HepG2 (cell line): ENCODE measurements around the gene PDYN. TPM values are rescaled to one million over a fixed set of nuclear protein-coding genes. Genes with fewer than 3 reads are reported as not detected.

ENCODE experiments used
- CCAR2 ChIP-seq: fragments of 200-400 bp; formaldehyde crosslinking; optimal IDR thresholded peaks from 2 replicates; pipeline ENCODE3; 2018; ENCODE audit warnings: low read depth, mild to moderate bottlenecking, low read length, moderate library complexity
- CHD2 ChIP-seq: IDR thresholded peaks from 2 replicates; pipeline ENCODE4 v1.6.1; 2011; ENCODE audit warnings: low read depth, low read length, improper control_type of control experiment
- FOXA1 ChIP-seq, 2 experiments: fragments of 450-650 bp in 1 of 2; sonication (generic) in 1 of 2; formaldehyde crosslinking in 1 of 2; IDR thresholded peaks; 2 replicates each; pipeline versions ENCODE4 v1.4.0 to v1.6.1; 2016 to 2020; ENCODE audit warnings: missing genetic modification reagents in 1 of 2
- GRHL1 ChIP-seq: sonication (generic); formaldehyde crosslinking; conservative IDR thresholded peaks from 2 replicates; pipeline ENCODE4 v1.8.0; 2022; ENCODE audit warnings: missing genetic modification reagents
- KDM3A ChIP-seq: IDR thresholded peaks from 2 replicates; pipeline ENCODE4 v1.6.1; 2018; ENCODE audit warnings: low read depth, missing compliant biosample characterization
- MATR3 ChIP-seq: sonication (generic); formaldehyde crosslinking; IDR thresholded peaks from 2 replicates; pipeline ENCODE4 v1.4.0; 2020; ENCODE audit warnings: missing genetic modification reagents
- PCBP1 ChIP-seq: fragments of 200-400 bp; formaldehyde crosslinking; IDR thresholded peaks from 2 replicates; pipeline ENCODE4 v1.6.1; 2017; ENCODE audit warnings: mild to moderate bottlenecking, low read depth, low read length, borderline replicate concordance
- PLSCR1 ChIP-seq: sonication (generic); formaldehyde crosslinking; IDR thresholded peaks from 2 replicates; pipeline ENCODE4 v1.5.0; 2020; ENCODE audit warnings: missing genetic modification reagents, mild to moderate bottlenecking, borderline replicate concordance
- SNAI1 ChIP-seq: sonication (generic); formaldehyde crosslinking; IDR thresholded peaks from 2 replicates; pipeline ENCODE4 v1.5.0; 2020; ENCODE audit warnings: mild to moderate bottlenecking, missing genetic modification reagents, borderline replicate concordance
- STAG1 ChIP-seq: sonication (generic); formaldehyde crosslinking; IDR thresholded peaks from 2 replicates; pipeline ENCODE4 v1.4.0; 2020; ENCODE audit warnings: missing genetic modification reagents
- THAP9 ChIP-seq: sonication (generic); formaldehyde crosslinking; IDR thresholded peaks from 2 replicates; pipeline ENCODE4; 2020; ENCODE audit warnings: missing genetic modification reagents, mild to moderate bottlenecking, borderline replicate concordance
- U2AF1 ChIP-seq: fragments of 200-400 bp; formaldehyde crosslinking; optimal IDR thresholded peaks from 2 replicates; pipeline ENCODE3; 2017; ENCODE audit warnings: mild to moderate bottlenecking, low read depth, low read length
- ZFP90 ChIP-seq: sonication (generic); formaldehyde crosslinking; IDR thresholded peaks from 2 replicates; pipeline ENCODE4 v1.8.0; 2022; ENCODE audit warnings: missing genetic modification reagents, mild to moderate bottlenecking, inconsistent platforms, borderline replicate concordance
- ZNF260 ChIP-seq: sonication (generic); formaldehyde crosslinking; IDR thresholded peaks from 2 replicates; pipeline ENCODE4 v1.4.0; 2020; ENCODE audit warnings: missing genetic modification reagents, low read depth, mild to moderate bottlenecking, borderline replicate concordance
- ZNF510 ChIP-seq: sonication (generic); formaldehyde crosslinking; IDR thresholded peaks from 2 replicates; pipeline ENCODE4 v1.4.0; 2020; ENCODE audit warnings: low read depth, mild to moderate bottlenecking, missing genetic modification reagents
- ZNF605 ChIP-seq: sonication (generic); formaldehyde crosslinking; IDR thresholded peaks from 2 replicates; pipeline ENCODE4 v1.8.0; 2022; ENCODE audit warnings: mild to moderate bottlenecking, missing genetic modification reagents
- ZNF724P ChIP-seq: sonication (generic); formaldehyde crosslinking; IDR thresholded peaks from 2 replicates; pipeline ENCODE4 v1.8.0; 2022; ENCODE audit warnings: missing genetic modification reagents, borderline replicate concordance
- ZNF788 ChIP-seq: sonication (generic); formaldehyde crosslinking; IDR thresholded peaks from 2 replicates; pipeline ENCODE4 v1.5.0; 2020; ENCODE audit warnings: mild to moderate bottlenecking, missing genetic modification reagents, borderline replicate concordance
- ZSCAN22 ChIP-seq: sonication (generic); formaldehyde crosslinking; IDR thresholded peaks from 2 replicates; pipeline ENCODE4 v1.4.0; 2020; ENCODE audit warnings: mild to moderate bottlenecking, missing genetic modification reagents
- polyA plus RNA-seq, 8 experiments: library from polyadenylated mRNA; depleted of rRNA in 3 of 8; stranded (reverse) in 7 of 8; unstranded in 1 of 8; fragments of >200 nt; fragmentation: Illumina TruSeq in 4 of 8; extraction: Trizol in 4 of 8; gene quantifications; 2 replicates each; pipeline versions ENCODE4 v1.2.1 to v1.2.3, GENCODE V29; 2011 to 2016; ENCODE audit warnings: low read depth in 4 of 8, missing spikeins in 1 of 8, mixed read lengths in 1 of 8; ENCODE audit not compliant: insufficient read depth in 1 of 8
- total RNA-seq, 5 experiments: library from RNA; depleted of rRNA; stranded (reverse); fragments of >200 nt; fragmentation: Illumina TruSeq; extraction: Trizol; gene quantifications; 2 replicates each; pipeline ENCODE4 v1.2.3, GENCODE V29; 2016; ENCODE audit warnings: low read depth in 1 of 5

The PDYN gene
- total and polyA plus RNA-seq, 2 of the 13 experiments (the other 11 are each of a cell fraction or from before 2014, with no cell fraction given) = not detected

- TF ChIP-seq ZFP90 (no peak), SNAI1 (CRISPR knock-in tag) (no peak), PCBP1 (no peak), ZNF510 (CRISPR knock-in tag) (no peak), MATR3 (CRISPR knock-in tag) (no peak; the same call in 1 of the 2 replicates), ZNF260 (no peak), ZNF724P (CRISPR knock-in tag) (0 out of 2 replicates have a peak, but pooled peaks have one; percentile 61), ZSCAN22 (CRISPR knock-in tag) (no peak), CCAR2 (no peak), PLSCR1 (no peak), CHD2 (no peak), THAP9 (CRISPR knock-in tag) (peak; percentile 54; the same call in 1 of the 2 replicates), FOXA1 (IDR thresholded peaks at IDR 0.05) (no peak), FOXA1 (CRISPR knock-in tag; IDR thresholded peaks at IDR 0.05) (0 out of 2 replicates have a peak, but pooled peaks have one; percentile 5), ZNF605 (CRISPR knock-in tag) (no peak), STAG1 (CRISPR knock-in tag) (peak; percentile 99), ZNF788 (CRISPR knock-in tag) (peak; percentile 88; the same call in 1 of the 2 replicates), U2AF1 (no peak), KDM3A (CRISPR knock-in tag) (peak; percentile 60; the same call in 1 of the 2 replicates), GRHL1 (CRISPR knock-in tag) (no peak)
Measured at GRCh38 chr20:1965520-1966351, 28.1 kb downstream of the PDYN start (continued).
